DOHH2 (cell line): Measurements from ENCODE around the gene C20orf204.

Experiments used
- EZH2phosphoT487 ChIP-seq: fragments of 200-600 bp; sonication (generic); IDR thresholded peaks from 2 replicates; pipeline ENCODE4 v1.6.1; 2017; ENCODE audit warnings: borderline replicate concordance, mild to moderate bottlenecking, antibody characterized with exemption, low read length, moderate library complexity, mixed read lengths
- TF ChIP-seq, protein P1 (sequence below): fragments of 200-600 bp; sonication (generic); IDR thresholded peaks from one replicate; pipeline ENCODE4 v1.5.1; 2014; ENCODE audit warnings: antibody characterized with exemption, mild to moderate bottlenecking, low read depth, low read length; ENCODE audit not compliant: poor library complexity, severe bottlenecking

DNA sequence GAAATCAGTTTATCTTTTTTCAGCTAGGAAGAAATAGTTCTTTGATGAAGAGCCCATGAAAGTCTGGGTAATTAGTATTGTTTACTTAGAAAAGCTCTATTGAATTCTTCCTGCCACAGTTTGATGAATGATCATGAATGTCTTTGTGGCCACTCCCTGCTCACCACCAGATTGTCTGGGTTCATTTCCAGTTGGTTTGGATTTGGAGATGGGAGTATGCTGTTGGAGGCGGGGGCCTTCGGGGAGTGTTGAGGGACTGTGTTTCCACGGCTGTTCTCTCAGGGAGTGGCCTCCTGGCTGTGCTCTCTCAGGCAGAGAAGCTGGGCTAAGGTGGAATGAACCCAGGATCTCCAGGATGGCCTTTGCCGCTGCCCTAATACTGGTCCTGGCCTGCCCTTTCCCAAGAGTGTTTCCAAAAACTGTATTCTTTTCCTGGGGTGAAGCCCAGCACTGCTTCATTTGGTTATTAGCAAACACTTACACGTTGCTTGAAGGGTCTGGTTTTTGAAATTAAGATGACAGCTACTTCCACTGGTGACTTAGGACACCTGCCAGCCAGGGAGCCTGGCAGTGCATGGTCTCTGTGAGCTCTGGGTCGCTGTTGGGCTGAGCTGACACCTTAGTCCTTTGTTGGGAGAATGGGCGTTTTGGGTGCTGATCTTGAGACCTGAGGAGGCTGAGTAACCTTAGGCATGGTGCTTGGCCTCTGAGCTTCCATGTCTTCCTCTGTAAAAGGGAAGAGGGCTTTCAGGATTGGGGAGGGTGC lies 31.8 kb upstream of the C20orf204 start:
- TF ChIP-seq, protein P1, sequence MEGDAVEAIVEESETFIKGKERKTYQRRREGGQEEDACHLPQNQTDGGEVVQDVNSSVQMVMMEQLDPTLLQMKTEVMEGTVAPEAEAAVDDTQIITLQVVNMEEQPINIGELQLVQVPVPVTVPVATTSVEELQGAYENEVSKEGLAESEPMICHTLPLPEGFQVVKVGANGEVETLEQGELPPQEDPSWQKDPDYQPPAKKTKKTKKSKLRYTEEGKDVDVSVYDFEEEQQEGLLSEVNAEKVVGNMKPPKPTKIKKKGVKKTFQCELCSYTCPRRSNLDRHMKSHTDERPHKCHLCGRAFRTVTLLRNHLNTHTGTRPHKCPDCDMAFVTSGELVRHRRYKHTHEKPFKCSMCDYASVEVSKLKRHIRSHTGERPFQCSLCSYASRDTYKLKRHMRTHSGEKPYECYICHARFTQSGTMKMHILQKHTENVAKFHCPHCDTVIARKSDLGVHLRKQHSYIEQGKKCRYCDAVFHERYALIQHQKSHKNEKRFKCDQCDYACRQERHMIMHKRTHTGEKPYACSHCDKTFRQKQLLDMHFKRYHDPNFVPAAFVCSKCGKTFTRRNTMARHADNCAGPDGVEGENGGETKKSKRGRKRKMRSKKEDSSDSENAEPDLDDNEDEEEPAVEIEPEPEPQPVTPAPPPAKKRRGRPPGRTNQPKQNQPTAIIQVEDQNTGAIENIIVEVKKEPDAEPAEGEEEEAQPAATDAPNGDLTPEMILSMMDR: no peak
- TF ChIP-seq EZH2phosphoT487: no peak
